Glomerular visceral epithelial cell (primary cell): ENCODE measurements around the gene MYCL.

Source experiments
- DNase-seq: peaks from one replicate; pipeline ENCODE4 v3.0.0-alpha.2; 2016; ENCODE audit errors: extremely low spot score

MYCL gene

DNA sequence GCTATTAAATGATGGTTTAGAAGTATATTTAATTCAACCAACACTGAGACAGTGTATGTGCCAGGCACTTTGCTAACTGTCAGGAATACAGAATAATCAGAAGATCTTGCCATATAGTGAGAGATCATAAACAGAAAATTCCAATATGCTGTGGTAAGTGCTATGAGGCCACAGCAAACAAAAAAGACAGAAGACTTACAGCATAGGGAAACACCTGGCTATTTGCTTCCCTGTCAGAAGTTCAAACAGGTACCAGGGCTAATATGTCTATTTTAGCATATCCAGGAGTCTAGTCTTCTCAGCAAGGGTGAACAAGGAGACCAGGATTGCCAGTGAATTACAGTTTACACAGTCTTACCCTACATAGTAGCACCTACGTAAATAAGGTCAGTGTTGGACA lies 48.8 kb downstream of the MYCL start:
- DNase-seq, result no peak

DNA sequence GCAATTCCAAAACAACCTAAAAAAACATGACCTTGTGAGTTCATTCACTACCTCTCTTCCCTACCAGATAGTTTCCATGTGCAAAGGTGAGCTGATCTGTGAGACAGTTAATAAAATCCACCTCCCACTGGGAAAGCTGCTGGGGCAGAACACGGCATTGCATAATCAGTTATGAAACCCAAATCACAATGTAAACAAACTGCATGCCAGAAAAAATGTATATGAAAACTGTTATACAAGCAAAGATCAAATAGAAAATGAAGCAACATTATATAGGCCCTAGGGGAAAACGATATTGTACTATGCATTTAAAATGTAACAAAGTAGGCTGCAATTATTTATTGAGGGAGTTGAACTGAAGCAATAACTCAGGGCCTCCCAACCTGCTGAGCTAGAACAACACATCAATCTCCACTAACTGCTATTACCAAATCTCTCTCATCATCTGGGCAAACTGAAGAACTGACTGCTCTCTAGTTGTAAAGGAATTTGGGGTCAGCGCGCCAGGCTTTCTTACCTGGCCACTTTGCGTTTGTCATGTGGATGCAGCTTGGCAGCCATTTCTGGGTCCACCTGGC lies 49.4 kb downstream of the MYCL start:
- no peak for DNase-seq

DNA sequence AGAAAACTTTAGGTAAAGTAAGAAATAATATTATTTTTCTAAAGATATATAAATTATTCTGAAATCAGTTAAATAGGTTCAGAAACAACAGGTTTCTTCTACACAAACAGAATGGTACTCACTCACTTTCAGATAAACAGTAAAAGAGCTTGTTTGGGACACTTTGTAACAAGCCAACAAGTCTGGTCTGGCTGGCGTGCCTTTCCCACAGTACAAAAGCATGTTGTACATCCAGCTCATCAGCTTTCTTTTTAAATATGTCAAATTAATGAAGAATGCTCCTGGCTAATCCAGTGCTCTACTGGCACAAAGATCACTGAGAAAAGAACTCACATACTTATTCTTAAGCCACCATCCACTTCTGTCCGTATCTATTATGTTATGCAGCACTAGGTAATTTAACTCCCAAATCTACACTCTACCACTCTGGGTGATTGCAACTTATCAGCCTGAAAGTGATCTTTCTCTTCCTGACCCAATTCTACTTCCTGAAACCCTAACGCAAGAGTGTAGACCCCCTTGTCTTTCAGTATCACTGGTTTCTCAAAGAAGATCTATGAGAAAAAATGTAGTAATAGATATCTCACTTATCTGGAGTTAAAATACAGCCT lies 51.0 kb downstream of the MYCL start:
- DNase-seq, result no peak

DNA sequence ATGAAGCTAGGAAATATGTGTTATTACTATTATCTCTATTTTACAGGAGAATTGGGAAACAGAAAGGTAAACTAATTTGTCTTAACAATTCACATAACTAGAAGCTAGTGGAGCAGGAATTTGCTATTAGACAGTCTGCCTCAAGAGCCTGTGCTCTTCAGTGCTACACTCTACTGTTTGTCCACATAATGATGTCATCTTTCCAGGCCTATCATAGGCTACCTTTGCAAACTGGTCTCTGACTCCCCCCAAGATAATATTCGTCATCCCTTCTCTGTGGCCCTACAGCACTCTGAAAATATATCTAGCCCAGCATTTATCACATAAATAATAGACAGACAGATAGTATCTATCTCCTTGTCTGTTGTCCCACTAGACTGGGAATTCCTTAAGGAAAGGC lies 52.5 kb downstream of the MYCL start:
- no peak for DNase-seq

DNA sequence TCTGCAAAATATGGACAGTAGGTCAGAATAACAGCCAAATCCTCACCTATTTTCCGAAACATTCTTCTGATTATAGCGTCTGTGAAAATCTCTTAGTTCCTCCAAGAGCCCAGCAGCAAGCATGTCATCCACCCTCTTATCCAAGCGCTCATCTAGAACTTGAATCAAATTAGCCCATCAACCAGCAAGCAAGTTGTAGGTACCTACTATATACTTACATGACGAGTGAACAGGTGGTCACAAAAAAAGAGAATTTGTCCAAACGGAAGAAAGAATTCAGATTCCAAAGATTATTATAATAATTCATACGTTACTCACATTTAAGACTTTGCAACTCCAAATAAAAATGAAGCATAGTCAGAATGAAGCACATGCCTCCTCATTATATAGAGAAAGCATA lies 53.8 kb downstream of the MYCL start:
- no peak for DNase-seq

DNA sequence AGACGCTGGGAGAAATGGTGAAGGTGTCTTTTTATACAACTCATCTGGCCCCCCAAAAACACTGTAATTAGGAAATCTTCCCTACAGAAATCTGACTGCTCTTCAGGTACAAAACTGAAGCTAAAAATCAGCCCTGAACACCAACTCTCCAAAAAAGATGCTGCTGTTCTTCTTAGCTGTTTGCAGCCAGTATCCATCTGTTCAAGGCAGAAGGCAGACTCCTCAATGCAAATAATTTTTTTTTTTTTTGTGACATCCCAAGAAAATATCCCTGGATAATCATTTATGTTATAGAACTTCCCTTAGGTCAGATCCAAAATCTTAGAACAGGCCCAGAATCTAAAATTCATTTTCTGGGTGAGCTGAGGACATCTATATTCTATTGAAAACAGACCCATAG lies 54.9 kb downstream of the MYCL start:
- DNase-seq, result no peak

DNA sequence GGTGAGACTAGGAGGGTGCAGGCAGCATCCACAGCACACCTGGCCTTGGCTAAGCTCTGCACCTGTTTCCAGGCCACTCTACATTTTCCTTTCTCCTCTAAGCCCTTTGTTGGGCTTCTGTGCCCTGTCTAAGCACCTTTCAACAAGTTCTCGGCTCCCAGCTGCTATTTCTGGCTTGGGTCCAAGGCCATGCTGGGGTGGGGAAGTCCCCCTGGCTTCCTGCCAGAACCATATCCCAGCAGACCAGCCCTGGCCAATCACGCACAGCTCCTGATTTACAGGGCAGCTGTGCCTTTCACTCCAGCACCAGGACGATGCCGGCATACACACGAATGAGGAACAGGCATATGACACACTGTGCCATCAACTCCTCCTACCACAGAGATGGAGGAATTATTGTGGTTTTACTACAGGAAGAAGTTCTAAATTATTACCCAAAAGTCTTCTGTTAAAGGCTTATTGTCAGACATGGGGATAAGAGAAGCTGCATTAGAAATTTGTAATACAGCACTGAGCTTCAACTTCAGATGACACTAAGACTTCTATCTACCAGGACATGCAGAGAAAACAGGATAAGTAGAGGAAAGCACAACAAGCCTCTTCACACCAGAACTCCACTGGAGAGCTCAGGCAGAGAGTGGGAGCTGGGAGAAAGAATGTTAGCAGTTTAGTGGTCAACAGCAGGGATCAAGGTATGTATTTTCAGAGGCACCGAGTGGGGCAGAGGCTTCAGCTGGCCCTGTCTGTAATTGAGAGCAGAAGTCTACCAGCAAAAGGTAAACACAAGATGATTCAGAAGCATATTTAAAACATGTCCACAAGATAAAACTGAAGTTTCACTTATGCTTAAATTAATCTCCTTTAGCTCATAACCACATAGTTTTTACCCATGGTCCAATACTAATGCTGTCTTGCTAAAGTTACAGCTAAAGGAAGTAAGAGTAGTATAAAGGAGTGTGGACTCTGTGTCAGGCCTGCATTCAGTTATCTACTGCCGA lies 55.8 kb downstream of the MYCL start:
- peak; percentile 98 for DNase-seq
